ENCODE results near the gene KCNMA1. TPM values are rescaled to one million over a fixed set of nuclear protein-coding genes. Genes with fewer than 3 reads are reported as not detected.

The KCNMA1 gene
- total RNA-seq, 4 donors from 2014 or later = 66.8 to 96.5 (median 78.9) TPM

DNA sequence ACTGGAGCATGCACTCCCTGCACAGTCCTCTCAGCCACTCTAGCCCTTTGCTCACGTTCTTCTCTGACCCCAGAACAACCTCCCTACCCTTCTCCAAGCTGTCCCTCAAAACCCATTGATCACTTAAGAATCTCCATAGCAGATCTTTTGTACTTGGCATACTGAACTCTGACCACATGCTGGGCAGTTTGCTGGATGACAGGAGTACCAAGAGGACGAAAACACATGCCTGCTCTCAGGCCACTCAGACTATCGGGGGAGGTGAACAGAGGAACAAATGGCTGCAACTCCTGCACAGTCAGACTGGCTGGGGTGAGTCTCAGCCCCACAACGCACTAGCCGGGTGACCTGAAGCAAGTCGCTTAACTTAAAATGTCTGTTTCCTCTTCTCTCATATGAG is 52.7 kb downstream of the KCNMA1 start:
- intact Hi-C loops (cut with DNase I; ENCODE audit: low total_unique reads) = no loop called here
- no peak overlapping the region for H3K4me3 ChIP-seq
- H3K27me3 ChIP-seq = no peaks in the 10 kb centered on the region
- in situ Hi-C loops (cut with MboI; ENCODE audit: low sequenced_read_pairs in 4 of 4) = no loop called here
- ATAC-seq (no peak), DNase-seq (no peak)
- peak overlapping the region in 3 of 4 donors; percentile 94 to 99 (median 96) for H3K27ac ChIP-seq
- H3K4me1 ChIP-seq = peaks cover 37 to 46% of the 10 kb centered on the region in 2 donors
- no peaks in the 10 kb centered on the region for H3K9me3 ChIP-seq
- TF ChIP-seq, protein P1, sequence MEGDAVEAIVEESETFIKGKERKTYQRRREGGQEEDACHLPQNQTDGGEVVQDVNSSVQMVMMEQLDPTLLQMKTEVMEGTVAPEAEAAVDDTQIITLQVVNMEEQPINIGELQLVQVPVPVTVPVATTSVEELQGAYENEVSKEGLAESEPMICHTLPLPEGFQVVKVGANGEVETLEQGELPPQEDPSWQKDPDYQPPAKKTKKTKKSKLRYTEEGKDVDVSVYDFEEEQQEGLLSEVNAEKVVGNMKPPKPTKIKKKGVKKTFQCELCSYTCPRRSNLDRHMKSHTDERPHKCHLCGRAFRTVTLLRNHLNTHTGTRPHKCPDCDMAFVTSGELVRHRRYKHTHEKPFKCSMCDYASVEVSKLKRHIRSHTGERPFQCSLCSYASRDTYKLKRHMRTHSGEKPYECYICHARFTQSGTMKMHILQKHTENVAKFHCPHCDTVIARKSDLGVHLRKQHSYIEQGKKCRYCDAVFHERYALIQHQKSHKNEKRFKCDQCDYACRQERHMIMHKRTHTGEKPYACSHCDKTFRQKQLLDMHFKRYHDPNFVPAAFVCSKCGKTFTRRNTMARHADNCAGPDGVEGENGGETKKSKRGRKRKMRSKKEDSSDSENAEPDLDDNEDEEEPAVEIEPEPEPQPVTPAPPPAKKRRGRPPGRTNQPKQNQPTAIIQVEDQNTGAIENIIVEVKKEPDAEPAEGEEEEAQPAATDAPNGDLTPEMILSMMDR (IDR thresholded peaks at IDR 0.05 in 4 of 5, conservative IDR thresholded peaks at IDR 0.05 in 1 of 5) = no peak
- no peak for TF ChIP-seq POLR2A (IDR thresholded peaks at IDR 0.05)
- H3K36me3 ChIP-seq = no peaks in the 10 kb centered on the region

DNA sequence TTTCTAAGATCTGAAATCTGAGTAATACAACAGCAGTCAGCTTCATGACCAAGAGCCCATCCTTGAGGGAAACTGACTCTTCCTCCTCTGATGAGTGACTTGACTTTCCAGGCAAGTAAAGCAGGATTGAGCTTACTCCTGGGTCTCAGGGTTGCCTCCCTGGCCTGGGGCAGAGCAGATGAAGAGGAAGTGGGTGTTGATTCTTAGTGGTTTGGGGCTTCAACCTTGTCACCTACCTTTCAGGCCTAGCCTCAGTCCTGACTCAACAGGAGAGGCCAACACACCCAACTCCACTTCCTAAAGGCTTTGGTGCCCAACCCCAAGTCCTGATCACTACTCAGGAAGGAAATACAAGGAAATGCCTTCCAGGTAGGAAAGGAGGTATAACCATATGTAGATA is 54.1 kb downstream of the KCNMA1 start:
- H3K4me3 ChIP-seq = no peak overlapping the region
- ATAC-seq = no peak
- DNase-seq = no peak
- peak overlapping the region in 2 of 4 donors; percentile 35 to 51 for H3K27ac ChIP-seq
- intact Hi-C loops (cut with DNase I; ENCODE audit: low total_unique reads) = no loop called here
- no peaks in the 10 kb centered on the region for H3K27me3 ChIP-seq
- in situ Hi-C loops (cut with MboI; ENCODE audit: low sequenced_read_pairs in 4 of 4) = no loop called here
- H3K9me3 ChIP-seq = no peaks in the 10 kb centered on the region
- H3K4me1 ChIP-seq = peaks cover 42 to 48% of the 10 kb centered on the region in 2 donors
- H3K36me3 ChIP-seq = no peaks in the 10 kb centered on the region
- TF ChIP-seq POLR2A (IDR thresholded peaks at IDR 0.05) = no peak
- TF ChIP-seq, protein P1 (IDR thresholded peaks at IDR 0.05 in 4 of 5, conservative IDR thresholded peaks at IDR 0.05 in 1 of 5) = no peak

DNA sequence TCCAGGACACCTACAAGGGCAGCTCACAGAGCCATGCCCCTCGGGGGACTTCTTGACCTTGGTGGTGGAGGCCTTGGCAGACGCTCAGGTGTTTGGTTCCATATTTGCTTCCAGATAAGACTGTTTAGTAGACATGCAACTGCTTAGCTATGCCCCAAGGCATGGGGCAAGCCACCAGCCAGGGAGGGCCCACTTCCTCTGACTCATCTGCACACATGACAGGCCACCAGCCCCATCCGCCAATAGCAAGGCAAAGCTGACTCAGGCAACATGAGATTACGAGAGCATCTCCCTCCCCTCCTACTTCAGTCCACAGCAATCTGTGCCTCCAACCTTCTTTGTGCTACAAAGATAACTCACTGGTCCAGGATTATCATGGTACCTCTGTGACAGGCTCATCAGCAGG is 54.9 kb downstream of the KCNMA1 start:
- H3K36me3 ChIP-seq = no peaks in the 10 kb centered on the region
- DNase-seq = peak; percentile 48 to 66
- no peak overlapping the region for H3K4me3 ChIP-seq
- ATAC-seq = no peak
- no peaks in the 10 kb centered on the region for H3K9me3 ChIP-seq
- intact Hi-C loops (cut with DNase I; ENCODE audit: low total_unique reads) = no loop called here
- peak overlapping the region; percentile 10 to 51 (median 24) for H3K27ac ChIP-seq
- in situ Hi-C loops (cut with MboI; ENCODE audit: low sequenced_read_pairs in 4 of 4) = no loop called here
- peaks cover 42 to 46% of the 10 kb centered on the region in 2 donors for H3K4me1 ChIP-seq
- TF ChIP-seq, protein P1 (IDR thresholded peaks at IDR 0.05 in 4 of 5, conservative IDR thresholded peaks at IDR 0.05 in 1 of 5) = no peak
- TF ChIP-seq POLR2A (IDR thresholded peaks at IDR 0.05) = no peak
- no peaks in the 10 kb centered on the region for H3K27me3 ChIP-seq

DNA sequence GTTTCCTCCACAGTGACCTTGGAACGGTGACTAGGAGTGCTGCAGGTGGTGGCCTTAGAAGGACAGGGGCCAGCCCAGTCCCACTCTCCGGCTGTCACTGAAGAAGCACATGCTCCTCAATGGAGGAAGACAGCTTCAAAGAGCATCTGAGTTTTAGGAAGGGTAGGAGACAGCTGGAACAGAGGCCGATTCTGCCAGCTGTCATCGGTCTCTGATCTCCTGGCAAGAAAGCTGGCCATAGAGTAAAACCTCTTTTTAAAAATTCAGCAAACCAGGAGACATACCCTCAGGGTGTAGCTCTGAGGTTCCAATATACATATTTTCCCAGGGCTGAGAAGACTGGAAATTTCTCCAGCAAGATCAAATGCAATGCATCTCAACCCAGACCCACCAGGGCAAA is 55.9 kb downstream of the KCNMA1 start:
- peaks cover 46 to 49% of the 10 kb centered on the region in 2 donors for H3K4me1 ChIP-seq
- intact Hi-C loops (cut with DNase I; ENCODE audit: low total_unique reads) = no loop called here
- in situ Hi-C loops (cut with MboI; ENCODE audit: low sequenced_read_pairs in 4 of 4) = no loop called here

More for the DNA sequence above, 55.9 kb downstream of the KCNMA1 start:
- DNase-seq = no peak
- TF ChIP-seq POLR2A (IDR thresholded peaks at IDR 0.05) = no peak
- TF ChIP-seq, protein P1 (IDR thresholded peaks at IDR 0.05 in 4 of 5, conservative IDR thresholded peaks at IDR 0.05 in 1 of 5) = no peak
- peak overlapping the region in 3 of 4 donors; percentile 10 to 27 (median 17) for H3K27ac ChIP-seq
- H3K4me3 ChIP-seq = no peak overlapping the region
- no peaks in the 10 kb centered on the region for H3K27me3 ChIP-seq
- no peaks in the 10 kb centered on the region for H3K9me3 ChIP-seq
- no peaks in the 10 kb centered on the region for H3K36me3 ChIP-seq
- ATAC-seq = no peak
